ENCODE results near the gene CLPSL2.

CLPSL2 gene

GRCh38 chr6:35787266-35788218 lies 11.1 kb downstream of the CLPSL2 start:
- DNase-seq (ENCODE audit: low spot score) = no peak

GRCh38 chr6:35788423-35788982 lies 12.1 kb downstream of the CLPSL2 start:
- no peak for DNase-seq (ENCODE audit: low spot score)

DNA sequence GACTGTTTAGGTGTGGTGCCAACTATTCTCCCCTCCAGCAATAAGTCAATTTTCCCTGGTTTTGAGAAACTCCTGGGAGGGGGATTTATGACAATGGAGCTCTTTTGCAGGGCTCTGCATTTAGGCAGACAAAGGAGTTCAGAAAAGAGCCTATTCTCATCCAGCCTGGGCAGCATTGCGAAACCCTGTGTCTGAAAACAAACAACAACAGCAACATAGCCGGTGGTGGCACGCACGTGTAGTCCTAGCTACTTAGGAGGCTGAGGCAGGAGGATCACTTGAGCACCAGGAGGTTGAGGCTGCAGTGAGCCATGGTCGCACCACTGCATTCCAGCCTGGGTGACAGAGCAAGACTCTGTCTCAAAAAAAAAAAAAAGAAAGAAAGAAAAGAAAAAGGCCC lies 14.3 kb downstream of the CLPSL2 start:
- DNase-seq (ENCODE audit: low spot score) = no peak

GRCh38 chr6:35794536-35795452 lies 18.4 kb downstream of the CLPSL2 start:
- DNase-seq (ENCODE audit: low spot score) = no peak

DNA sequence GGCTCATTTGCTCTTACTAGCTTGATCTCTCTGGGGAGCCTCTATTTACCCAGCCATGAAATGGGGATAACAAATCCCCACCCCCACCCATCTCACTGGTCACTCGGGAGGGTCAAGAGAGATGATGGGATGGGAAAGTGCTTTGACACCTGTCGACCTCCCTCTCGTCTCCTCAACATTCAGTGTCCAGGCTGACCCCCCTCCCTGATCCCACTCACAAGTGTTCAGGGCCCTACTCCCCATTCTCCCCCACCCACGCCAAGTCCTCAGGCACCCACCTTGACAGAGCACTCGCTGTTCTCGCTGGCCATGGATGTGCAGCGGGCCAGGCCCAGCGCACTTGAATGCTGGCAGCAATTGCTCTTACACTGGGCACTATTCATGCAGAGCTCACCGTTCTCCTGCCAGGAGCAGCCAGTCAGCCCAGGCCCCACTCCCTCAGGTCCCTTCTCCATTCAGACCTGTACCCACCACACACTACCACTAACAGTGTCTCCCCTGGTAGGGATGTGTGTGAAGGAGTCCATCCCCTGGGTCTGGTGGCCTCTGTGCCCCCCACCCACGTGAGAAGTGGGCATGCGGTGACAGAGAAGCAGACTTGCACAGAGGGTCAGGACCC lies 19.2 kb downstream of the CLPSL2 start:
- no peak for DNase-seq (ENCODE audit: low spot score)

DNA sequence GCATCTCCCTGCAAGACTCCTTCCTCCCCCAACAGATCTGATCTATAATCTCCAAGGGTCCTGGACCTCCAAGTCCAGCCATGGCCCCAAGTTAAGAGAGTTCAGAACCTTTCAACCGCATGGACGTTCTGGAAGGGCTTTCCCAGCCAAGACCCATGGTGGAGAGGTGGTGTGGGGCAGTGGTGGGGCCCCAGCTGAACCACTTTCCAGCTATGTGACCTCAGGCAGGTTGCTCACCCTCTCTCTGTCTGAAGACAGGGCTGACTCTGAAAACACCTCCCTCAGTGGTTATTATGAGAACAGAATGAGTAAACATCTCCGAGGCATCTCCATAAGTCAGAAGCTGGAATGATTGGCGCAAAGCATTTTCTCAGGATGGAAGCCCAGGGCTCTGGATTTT lies 19.8 kb downstream of the CLPSL2 start:
- no peak for DNase-seq (ENCODE audit: low spot score)

GRCh38 chr6:35797837-35798526 lies 21.6 kb downstream of the CLPSL2 start:
- DNase-seq (ENCODE audit: low spot score) = no peak

GRCh38 chr6:35798706-35799105 lies 22.3 kb downstream of the CLPSL2 start:
- DNase-seq (ENCODE audit: low spot score) = no peak

GRCh38 chr6:35801148-35801547 lies 24.8 kb downstream of the CLPSL2 start:
- DNase-seq (ENCODE audit: low spot score) = no peak

GRCh38 chr6:35804996-35805736 lies 28.8 kb downstream of the CLPSL2 start, which contains the start of gene LHFPL5:
Gene LHFPL5, plus strand, starts transcription at chr6:35805352. Its CDS starts 319 bp downstream, at chr6:35805671.
- DNase-seq (ENCODE audit: low spot score) = peak; percentile 22

- DNase-seq (ENCODE audit: low spot score) = no peak
These were observed 32.3 kb downstream of the CLPSL2 start for GRCh38 chr6:35808688-35809087.

DNA sequence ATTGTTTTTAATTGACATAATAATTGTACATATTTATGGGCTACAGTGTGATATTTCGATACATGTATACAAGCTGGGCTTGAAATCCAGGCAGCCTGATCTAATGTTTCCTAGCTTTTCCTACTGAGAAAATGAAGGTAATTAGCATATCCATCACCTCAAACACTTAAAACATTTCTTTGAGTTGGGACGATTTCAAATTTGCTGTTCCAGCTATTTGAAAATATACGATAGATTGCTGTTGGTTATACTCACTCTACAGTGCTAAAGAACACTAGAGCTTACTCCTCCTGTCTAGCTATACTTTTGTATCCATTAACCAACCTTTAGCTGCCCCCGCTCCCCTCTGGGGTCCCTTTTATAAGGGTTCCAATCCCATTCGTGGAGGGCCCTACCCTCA lies 33.4 kb downstream of the CLPSL2 start:
- no peak for DNase-seq (ENCODE audit: low spot score)

GRCh38 chr6:35810971-35811698 lies 34.7 kb downstream of the CLPSL2 start:
- peak; percentile 42 for DNase-seq (ENCODE audit: low spot score)

GRCh38 chr6:35811699-35811995 lies 35.2 kb downstream of the CLPSL2 start:
- no peak for DNase-seq (ENCODE audit: low spot score)

GRCh38 chr6:35817515-35817914 lies 41.1 kb downstream of the CLPSL2 start:
- DNase-seq (ENCODE audit: low spot score) = no peak

GRCh38 chr6:35823601-35824000 lies 47.2 kb downstream of the CLPSL2 start:
- DNase-seq (ENCODE audit: low spot score) = no peak

DNA sequence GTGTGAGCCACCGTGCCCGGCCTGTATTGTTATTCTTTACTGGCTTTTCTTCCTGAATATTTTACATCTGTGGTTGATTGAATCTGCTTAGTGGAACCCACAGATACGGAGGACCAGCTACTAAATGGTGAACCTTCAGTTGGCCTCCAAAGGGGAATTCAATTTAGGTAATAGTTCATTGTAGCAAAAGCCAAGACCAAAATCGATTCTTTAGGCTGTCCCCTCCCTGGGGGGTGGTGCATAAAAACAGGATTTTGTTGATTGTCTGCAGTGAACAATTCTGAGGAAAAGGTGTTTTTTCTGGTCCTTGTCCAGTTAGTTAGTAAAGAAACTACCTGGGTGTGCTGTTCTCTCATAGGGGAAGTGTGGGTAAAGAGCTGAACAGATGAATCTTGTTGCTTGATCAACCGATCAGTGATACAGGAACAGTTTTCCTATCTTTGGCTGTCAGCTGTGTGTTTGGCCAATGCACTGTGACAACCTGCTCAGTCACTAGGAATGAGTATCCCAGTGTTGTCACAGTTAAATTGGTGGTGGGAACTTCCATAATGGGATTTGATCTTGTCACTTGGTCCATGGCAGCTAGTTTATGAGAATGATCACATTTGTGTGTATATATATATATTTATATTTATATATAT lies 48.3 kb downstream of the CLPSL2 start:
- DNase-seq (ENCODE audit: low spot score) = no peak
